H9 (cell line): ENCODE results near the gene CHURC1. TPM values are rescaled to one million over a fixed set of nuclear protein-coding genes. Genes with fewer than 3 reads are reported as not detected.
A peak's percentile ranks its signal among the peaks of the same experiment; 100 is the strongest.

ENCODE experiments used
- DNase-seq: peaks from one replicate; pipeline ENCODE4 v3.0.0-alpha.2; 2017
- H2AFZ ChIP-seq: one replicate; pipeline ENCODE4 v1.6.1; 2013; ENCODE audit warnings: mild to moderate bottlenecking, low read length, control low read depth, moderate library complexity
- H2AK5ac ChIP-seq: 2 replicates; pipeline ENCODE4 v1.6.1; 2013; ENCODE audit warnings: low read length, control low read depth, mixed read lengths; ENCODE audit not compliant: insufficient read length
- H2BK120ac ChIP-seq: one replicate; pipeline ENCODE4 v1.6.1; 2013; ENCODE audit warnings: low read depth, mild to moderate bottlenecking, low read length, control low read depth, inconsistent platforms; ENCODE audit not compliant: poor library complexity, severe bottlenecking
- H2BK12ac ChIP-seq: 2 replicates; pipeline ENCODE4 v1.6.1; 2013; ENCODE audit warnings: low read length, control low read depth, mixed read lengths, low read depth; ENCODE audit not compliant: insufficient read length
- H2BK15ac ChIP-seq: 2 replicates; pipeline ENCODE4 v1.6.1; 2013; ENCODE audit warnings: low read depth, low read length, control low read depth
- H2BK20ac ChIP-seq: one replicate; pipeline ENCODE4 v1.6.1; 2013; ENCODE audit warnings: low read depth, mild to moderate bottlenecking, low read length, control low read depth, inconsistent platforms; ENCODE audit not compliant: poor library complexity, severe bottlenecking
- H2BK5ac ChIP-seq: 2 replicates; pipeline ENCODE4 v1.6.1; 2013; ENCODE audit warnings: low read length, control low read depth, mixed read lengths; ENCODE audit not compliant: insufficient read length
- H3K14ac ChIP-seq: 2 replicates; pipeline ENCODE4 v1.6.1; 2013; ENCODE audit warnings: low read length, control low read depth; ENCODE audit not compliant: insufficient read depth
- H3K18ac ChIP-seq: 2 replicates; pipeline ENCODE4 v1.6.1; 2013; ENCODE audit warnings: low read depth, mild to moderate bottlenecking, mixed read lengths, low read length, control low read depth; ENCODE audit not compliant: insufficient read length
- H3K23ac ChIP-seq: 2 replicates; pipeline ENCODE4 v1.6.1; 2013; ENCODE audit warnings: low read length, control low read depth, mixed read lengths, low read depth; ENCODE audit not compliant: insufficient read length
- H3K23me2 ChIP-seq: 2 replicates; pipeline ENCODE4 v1.6.1; 2013; ENCODE audit warnings: low read depth, mild to moderate bottlenecking, mixed read lengths, low read length, control low read depth; ENCODE audit not compliant: insufficient read length, poor library complexity, severe bottlenecking
- H3K27ac ChIP-seq: 2 replicates; pipeline ENCODE4 v1.5.1; 2013; ENCODE audit warnings: low read length, control low read depth, mixed read lengths, low read depth; ENCODE audit not compliant: insufficient read length
- H3K27me3 ChIP-seq: 2 replicates; pipeline ENCODE4 v1.6.1; 2013; ENCODE audit warnings: low read length, control low read depth, inconsistent platforms; ENCODE audit not compliant: insufficient read depth
- H3K4ac ChIP-seq: 2 replicates; pipeline ENCODE4 v1.6.1; 2013; ENCODE audit warnings: low read depth, mild to moderate bottlenecking, control low read depth, inconsistent platforms, low read length, moderate library complexity
- H3K4me1 ChIP-seq: 2 replicates; pipeline ENCODE4 v1.6.1; 2013; ENCODE audit warnings: low read length, control low read depth, inconsistent platforms; ENCODE audit not compliant: insufficient read depth
- H3K4me2 ChIP-seq: 2 replicates; pipeline ENCODE4 v1.6.1; 2013; ENCODE audit warnings: low read length, control low read depth, mixed read lengths; ENCODE audit not compliant: insufficient read length, insufficient read depth
- H3K56ac ChIP-seq: 2 replicates; pipeline ENCODE4 v1.6.1; 2013; ENCODE audit warnings: low read depth, mild to moderate bottlenecking, mixed read lengths, low read length, control low read depth; ENCODE audit not compliant: insufficient read length
- H3K79me1 ChIP-seq: 2 replicates; pipeline ENCODE4 v1.6.1; 2013; ENCODE audit warnings: low read depth, mild to moderate bottlenecking, moderate library complexity, low read length, control low read depth, inconsistent platforms; ENCODE audit not compliant: insufficient read depth, poor library complexity, severe bottlenecking
- H3K79me2 ChIP-seq: 2 replicates; pipeline ENCODE4 v1.6.1; 2013; ENCODE audit warnings: low read length, control low read depth, inconsistent platforms; ENCODE audit not compliant: insufficient read depth
- H3K9ac ChIP-seq: 2 replicates; pipeline ENCODE4 v1.6.1; 2013; ENCODE audit warnings: low read length, control low read depth, mixed read lengths; ENCODE audit not compliant: insufficient read length; ENCODE audit errors: extremely low read depth
- H3K9me3 ChIP-seq: one replicate; pipeline ENCODE4 v1.6.1; 2013; ENCODE audit warnings: low read depth, low read length, inconsistent platforms; ENCODE audit not compliant: control insufficient read depth
- H3T11ph ChIP-seq: one replicate; pipeline ENCODE4 v1.6.1; 2013; ENCODE audit warnings: mild to moderate bottlenecking, low read length, control low read depth, inconsistent platforms
- H4K20me1 ChIP-seq: one replicate; pipeline ENCODE4 v1.6.1; 2013; ENCODE audit not compliant: control insufficient read depth, insufficient read length, insufficient read depth
- H4K5ac ChIP-seq: 2 replicates; pipeline ENCODE4 v1.6.1; 2013; ENCODE audit warnings: low read depth, mild to moderate bottlenecking, mixed read lengths, low read length, control low read depth; ENCODE audit not compliant: insufficient read length
- H4K8ac ChIP-seq: replicated peaks from 2 replicates; pipeline ENCODE4 v1.6.1; 2013; ENCODE audit warnings: low read length, control low read depth, mixed read lengths, low read depth; ENCODE audit not compliant: insufficient read length
- H4K91ac ChIP-seq: 2 replicates; pipeline ENCODE4 v1.6.1; 2013; ENCODE audit warnings: low read depth, mild to moderate bottlenecking, moderate library complexity, mixed read lengths, low read length, control low read depth; ENCODE audit not compliant: insufficient read length
- H3K27ac Mint-ChIP-seq, 3 experiments: 2 replicates in 2 of 3; 3 replicates in 1 of 3; pipeline ENCODE4 v1.8.0; 2020 to 2021; ENCODE audit warnings: mixed read lengths in 3 of 3, mild to moderate bottlenecking in 1 of 3, moderate library complexity in 1 of 3
- H3K27me3 Mint-ChIP-seq: 2 replicates; pipeline ENCODE4 v1.8.0; 2021; ENCODE audit warnings: low read depth, mild to moderate bottlenecking, moderate library complexity, mixed read lengths
- H3K36me3 Mint-ChIP-seq, 3 experiments: 2 replicates in 2 of 3; 3 replicates in 1 of 3; pipeline ENCODE4 v1.8.0; 2020 to 2021; ENCODE audit warnings: low read depth in 3 of 3, mixed read lengths in 3 of 3; ENCODE audit not compliant: insufficient read depth in 1 of 3
- H3K4me1 Mint-ChIP-seq, 2 experiments: 2 replicates each; pipeline ENCODE4 v1.8.0; 2020; ENCODE audit warnings: mixed read lengths in 2 of 2
- H3K4me3 Mint-ChIP-seq, 2 experiments: 2 replicates in 1 of 2; 3 replicates in 1 of 2; pipeline ENCODE4 v1.8.0; 2020 to 2021; ENCODE audit warnings: mild to moderate bottlenecking in 2 of 2, mixed read lengths in 2 of 2, moderate library complexity in 1 of 2
- H3K9me3 Mint-ChIP-seq, 2 experiments: 2 replicates in 1 of 2; 3 replicates in 1 of 2; pipeline ENCODE4 v1.8.0; 2020; ENCODE audit warnings: mild to moderate bottlenecking in 2 of 2, mixed read lengths in 2 of 2, moderate library complexity in 1 of 2
- WGBS: extraction: QIAGEN DNeasy Blood & Tissue Kit; methylation state at CpG from one replicate; pipeline ENCODE4 v1.1.7; 2013; ENCODE audit warnings: missing lambda C conversion rate, low lambda C conversion rate, mixed read lengths; ENCODE audit not compliant: insufficient read length; ENCODE audit errors: extremely low coverage; 5-methylcytosine and 5-hydroxymethylcytosine counted together
- total RNA-seq: library from RNA; stranded (reverse); gene quantifications from 2 replicates; pipeline ENCODE4 v1.2.1, GENCODE V29; 2021
- TF ChIP-seq, protein P1 (sequence below): fragments of 200-600 bp; sonication (generic); conservative IDR thresholded peaks from 3 replicates; pipeline ENCODE4 v1.8.0; 2021; ENCODE audit warnings: antibody characterized with exemption, mild to moderate bottlenecking

Gene CHURC1
- total RNA-seq, 1 experiment from 2014 or later: 58.7 TPM

DNA sequence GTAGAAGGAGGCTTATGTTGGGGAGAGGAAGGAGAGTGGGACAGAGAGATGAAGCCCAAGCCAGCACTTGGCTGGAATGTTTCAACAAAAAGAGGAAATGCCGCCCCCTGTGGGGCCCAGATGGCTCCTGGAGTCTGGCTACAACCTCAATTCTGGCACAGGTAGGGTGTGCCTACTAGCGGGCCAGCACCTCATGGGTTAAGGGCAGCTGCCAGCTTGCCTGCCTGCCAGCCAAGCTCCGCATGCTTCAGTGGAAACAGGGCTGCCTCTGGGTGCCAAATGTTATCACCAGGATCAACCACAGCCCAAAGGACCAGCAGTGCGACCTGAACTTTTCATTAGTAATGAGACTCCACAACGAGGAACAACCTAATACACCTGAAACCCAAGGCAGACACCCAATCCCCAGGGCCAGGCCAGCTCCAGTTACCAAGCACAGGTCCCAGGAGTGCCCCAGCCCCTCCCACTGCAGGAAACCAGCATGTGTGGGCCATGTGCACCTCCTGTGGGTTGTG is 46.6 kb downstream of the CHURC1 start:
- no peak overlapping the region for H2BK15ac ChIP-seq
- no peaks in the 10 kb centered on the region for H3K27me3 ChIP-seq
- no CpG with 5 or more reads among the region's 5 CpGs for WGBS
- no peak overlapping the region for H2BK5ac ChIP-seq
- H3K9ac ChIP-seq: no peak overlapping the region
- no peak overlapping the region for H2AK5ac ChIP-seq
- TF ChIP-seq, protein P1, sequence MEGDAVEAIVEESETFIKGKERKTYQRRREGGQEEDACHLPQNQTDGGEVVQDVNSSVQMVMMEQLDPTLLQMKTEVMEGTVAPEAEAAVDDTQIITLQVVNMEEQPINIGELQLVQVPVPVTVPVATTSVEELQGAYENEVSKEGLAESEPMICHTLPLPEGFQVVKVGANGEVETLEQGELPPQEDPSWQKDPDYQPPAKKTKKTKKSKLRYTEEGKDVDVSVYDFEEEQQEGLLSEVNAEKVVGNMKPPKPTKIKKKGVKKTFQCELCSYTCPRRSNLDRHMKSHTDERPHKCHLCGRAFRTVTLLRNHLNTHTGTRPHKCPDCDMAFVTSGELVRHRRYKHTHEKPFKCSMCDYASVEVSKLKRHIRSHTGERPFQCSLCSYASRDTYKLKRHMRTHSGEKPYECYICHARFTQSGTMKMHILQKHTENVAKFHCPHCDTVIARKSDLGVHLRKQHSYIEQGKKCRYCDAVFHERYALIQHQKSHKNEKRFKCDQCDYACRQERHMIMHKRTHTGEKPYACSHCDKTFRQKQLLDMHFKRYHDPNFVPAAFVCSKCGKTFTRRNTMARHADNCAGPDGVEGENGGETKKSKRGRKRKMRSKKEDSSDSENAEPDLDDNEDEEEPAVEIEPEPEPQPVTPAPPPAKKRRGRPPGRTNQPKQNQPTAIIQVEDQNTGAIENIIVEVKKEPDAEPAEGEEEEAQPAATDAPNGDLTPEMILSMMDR: peak; percentile 64
- H3K79me1 ChIP-seq: no peaks in the 10 kb centered on the region
- no peaks in the 10 kb centered on the region for H3K9me3 ChIP-seq
- H3K56ac ChIP-seq: no peak overlapping the region
- H4K8ac ChIP-seq: no peak overlapping the region
- no peaks in the 10 kb centered on the region for H4K20me1 ChIP-seq
- H3K4me2 ChIP-seq: no peak overlapping the region
- Mint-ChIP-seq H3K9me3 (no peaks in the 10 kb centered on the region; a peak in 2 of 5 replicates), H3K27ac (peak overlapping the region in 1 of 3 experiments; percentile 77; a peak in 3 of 7 replicates), H3K36me3 (peaks cover 3 to 10% (median 5%) of the 10 kb centered on the region in 3 experiments; a peak in 6 of 7 replicates), H3K27me3 (no peaks in the 10 kb centered on the region), H3K4me1 (peaks cover 35 to 41% of the 10 kb centered on the region in 2 experiments), H3K4me3 (no peak overlapping the region)
- no peaks in the 10 kb centered on the region for H3K23me2 ChIP-seq
- no peak overlapping the region for H3T11ph ChIP-seq
- H3K4ac ChIP-seq: no peak overlapping the region
- no peak overlapping the region for H3K23ac ChIP-seq
- H3K18ac ChIP-seq: no peak overlapping the region
- no peak overlapping the region for H4K91ac ChIP-seq
- no peak overlapping the region for H2AFZ ChIP-seq
- H2BK120ac ChIP-seq: no peak overlapping the region
- no peak overlapping the region for H4K5ac ChIP-seq
- peaks cover 13% of the 10 kb centered on the region; the same call in 1 of the 2 replicates for H3K4me1 ChIP-seq
- DNase-seq: peak; percentile 76
- no peak overlapping the region for H3K27ac ChIP-seq
- H3K79me2 ChIP-seq: no peaks in the 10 kb centered on the region
- no peak overlapping the region for H3K14ac ChIP-seq
- no peak overlapping the region for H2BK20ac ChIP-seq
- no peak overlapping the region for H2BK12ac ChIP-seq
